Astrocyte (in vitro differentiated cells and primary cell): ENCODE data around the gene FHOD1. TPM values are rescaled to one million over a fixed set of nuclear protein-coding genes. Genes with fewer than 3 reads are reported as not detected.

Experiments used
- DNase-seq: peaks from one replicate; pipeline ENCODE4 v3.0.0-alpha.2; 2010; ENCODE audit warnings: low read depth
- FAIRE-seq: peaks from 2 replicates; lab custom pipeline; 2011; peaks lifted over from hg19 to GRCh38; lab: Jason Lieb, UNC
- H2AFZ ChIP-seq: 2 replicates; pipeline ENCODE4 v1.6.0; 2012; ENCODE audit warnings: low read depth, low read length, inconsistent platforms
- H3K27ac ChIP-seq: 2 replicates; pipeline ENCODE4 v1.5.1; 2011; ENCODE audit warnings: low read depth, low read length, inconsistent platforms
- H3K27me3 ChIP-seq: 2 replicates; pipeline ENCODE4 v1.6.0; 2011; ENCODE audit warnings: low read length, inconsistent platforms; ENCODE audit not compliant: insufficient read depth
- H3K36me3 ChIP-seq: 2 replicates; pipeline ENCODE4 v1.5.1; 2011; ENCODE audit warnings: low read length, inconsistent platforms; ENCODE audit not compliant: insufficient read depth
- H3K4me1 ChIP-seq: 2 replicates; pipeline ENCODE4 v1.5.1; 2011; ENCODE audit warnings: low read length, inconsistent platforms; ENCODE audit not compliant: insufficient read depth
- H3K4me2 ChIP-seq: 2 replicates; pipeline ENCODE4 v1.6.0; 2012; ENCODE audit warnings: low read length, inconsistent platforms
- H3K4me3 ChIP-seq: 2 replicates; pipeline ENCODE4 v1.5.1; 2011; ENCODE audit warnings: low read depth, mild to moderate bottlenecking, low read length, inconsistent platforms; ENCODE audit not compliant: insufficient read depth
- H3K79me2 ChIP-seq: 2 replicates; pipeline ENCODE4 v1.6.0; 2012; ENCODE audit warnings: mild to moderate bottlenecking, low read length, inconsistent platforms; ENCODE audit not compliant: insufficient read depth
- H3K9ac ChIP-seq: 2 replicates; pipeline ENCODE4 v1.6.0; 2012; ENCODE audit warnings: mild to moderate bottlenecking, low read length, inconsistent platforms
- H3K9me3 ChIP-seq: 2 replicates; pipeline ENCODE4 v1.5.1; 2012; ENCODE audit warnings: low read depth, mild to moderate bottlenecking, low read length, inconsistent platforms; ENCODE audit not compliant: insufficient read depth
- H4K20me1 ChIP-seq: 2 replicates; pipeline ENCODE4 v1.6.0; 2012; ENCODE audit warnings: low read length, inconsistent platforms; ENCODE audit not compliant: insufficient read depth
- H3K27ac Mint-ChIP-seq: one replicate; pipeline ENCODE4 v1.8.0; 2021; ENCODE audit warnings: mild to moderate bottlenecking, mixed read lengths; ENCODE audit not compliant: unreplicated experiment
- H3K27me3 Mint-ChIP-seq: one replicate; pipeline ENCODE4 v1.8.0; 2021; ENCODE audit warnings: low read depth, mixed read lengths; ENCODE audit not compliant: unreplicated experiment
- H3K36me3 Mint-ChIP-seq: one replicate; pipeline ENCODE4 v1.8.0; 2021; ENCODE audit warnings: low read depth, mixed read lengths; ENCODE audit not compliant: unreplicated experiment
- H3K4me1 Mint-ChIP-seq: one replicate; pipeline ENCODE4 v1.8.0; 2021; ENCODE audit warnings: low read depth, mixed read lengths; ENCODE audit not compliant: unreplicated experiment
- H3K4me3 Mint-ChIP-seq: one replicate; pipeline ENCODE4 v1.8.0; 2021; ENCODE audit warnings: mild to moderate bottlenecking, moderate library complexity, mixed read lengths; ENCODE audit not compliant: unreplicated experiment
- H3K9me3 Mint-ChIP-seq: one replicate; pipeline ENCODE4 v1.8.0; 2021; ENCODE audit warnings: mild to moderate bottlenecking, mixed read lengths; ENCODE audit not compliant: unreplicated experiment
- EZH2 ChIP-seq: IDR thresholded peaks from 2 replicates; pipeline ENCODE4 v1.6.1; 2012; ENCODE audit warnings: mild to moderate bottlenecking, low read length, inconsistent platforms; ENCODE audit not compliant: insufficient read depth
- total RNA-seq: library from RNA; stranded (reverse); gene quantifications from 2 replicates; pipeline ENCODE4 v1.2.1, GENCODE V29; 2021
- TF ChIP-seq, protein P1 (sequence below): IDR thresholded peaks from 2 replicates; pipeline ENCODE4 v1.5.1; 2011; ENCODE audit warnings: low read depth, mild to moderate bottlenecking, inconsistent platforms, low read length, moderate library complexity; ENCODE audit not compliant: insufficient read depth

Gene FHOD1
- total RNA-seq, 1 donor from 2014 or later = 38.1 TPM

DNA sequence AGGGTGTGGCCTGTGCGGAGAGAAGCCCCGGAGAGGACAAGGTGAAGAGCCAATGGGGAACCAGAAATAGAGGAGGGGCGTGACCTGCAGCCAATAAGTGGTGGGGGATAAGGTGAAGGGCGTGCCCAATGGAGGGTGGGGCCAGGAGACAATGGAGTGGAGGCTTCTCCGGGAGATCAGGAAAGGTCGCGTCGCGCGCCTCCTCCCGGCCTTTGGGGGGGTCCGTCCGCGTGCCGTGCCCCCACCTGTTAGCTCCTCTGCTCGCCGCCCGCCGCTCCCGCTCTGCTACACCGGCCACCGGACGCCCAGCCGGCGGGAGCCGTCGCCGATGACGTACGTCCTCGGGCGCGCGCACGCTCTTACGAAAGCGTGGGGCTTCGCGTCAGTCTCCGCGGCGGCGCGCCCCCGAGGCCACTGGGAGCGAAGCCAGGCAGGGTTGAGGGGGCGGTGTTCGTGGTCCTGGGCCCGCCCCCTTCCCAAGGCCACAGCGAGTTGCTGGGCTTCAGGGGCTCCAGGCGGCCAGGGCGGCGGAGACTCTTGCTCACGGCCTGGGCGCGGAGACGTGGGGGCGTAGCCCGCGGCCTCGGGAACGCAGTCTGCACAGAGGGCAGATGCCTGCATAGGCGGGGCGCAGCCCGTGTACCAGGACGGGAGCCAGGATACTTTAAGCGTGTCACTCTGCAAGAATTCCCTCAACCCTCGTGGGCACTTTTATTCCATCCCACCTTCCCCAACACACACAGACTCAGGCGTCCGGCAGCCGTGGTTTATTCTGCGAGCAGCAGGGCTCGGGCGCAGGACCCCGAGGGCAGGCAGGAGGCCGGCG is 63.4 kb downstream of the FHOD1 start, which contains the start of gene MATCAP1:
MATCAP1 (minus strand) TSS at position 337 of the 826 bp plus-strand sequence. CDS start 3,353 bp downstream, outside the sequence.
- Histone ChIP-seq H3K4me2 (peak within 1 kb of the TSS; percentile 91), H3K79me2 (peaks cover 23% of the 10 kb centered on the region), H3K4me3 (peak within 1 kb of the TSS; percentile 70), H2AFZ (peak within 1 kb of the TSS; percentile 94), H3K27ac (peak within 1 kb of the TSS; percentile 96), H3K9ac (peak within 1 kb of the TSS; percentile 90), H3K4me1 (peaks cover 33% of the 10 kb centered on the region), H3K27me3 (no peaks in the 10 kb centered on the region), H3K36me3 (no peaks in the 10 kb centered on the region), H3K9me3 (no peaks in the 10 kb centered on the region), H4K20me1 (peaks cover 53% of the 10 kb centered on the region)
- no peaks in the 10 kb centered on the region for H3K9me3 Mint-ChIP-seq
- DNase-seq (peak; percentile 96), FAIRE-seq (peak; percentile 49)
- TF ChIP-seq, protein P1, sequence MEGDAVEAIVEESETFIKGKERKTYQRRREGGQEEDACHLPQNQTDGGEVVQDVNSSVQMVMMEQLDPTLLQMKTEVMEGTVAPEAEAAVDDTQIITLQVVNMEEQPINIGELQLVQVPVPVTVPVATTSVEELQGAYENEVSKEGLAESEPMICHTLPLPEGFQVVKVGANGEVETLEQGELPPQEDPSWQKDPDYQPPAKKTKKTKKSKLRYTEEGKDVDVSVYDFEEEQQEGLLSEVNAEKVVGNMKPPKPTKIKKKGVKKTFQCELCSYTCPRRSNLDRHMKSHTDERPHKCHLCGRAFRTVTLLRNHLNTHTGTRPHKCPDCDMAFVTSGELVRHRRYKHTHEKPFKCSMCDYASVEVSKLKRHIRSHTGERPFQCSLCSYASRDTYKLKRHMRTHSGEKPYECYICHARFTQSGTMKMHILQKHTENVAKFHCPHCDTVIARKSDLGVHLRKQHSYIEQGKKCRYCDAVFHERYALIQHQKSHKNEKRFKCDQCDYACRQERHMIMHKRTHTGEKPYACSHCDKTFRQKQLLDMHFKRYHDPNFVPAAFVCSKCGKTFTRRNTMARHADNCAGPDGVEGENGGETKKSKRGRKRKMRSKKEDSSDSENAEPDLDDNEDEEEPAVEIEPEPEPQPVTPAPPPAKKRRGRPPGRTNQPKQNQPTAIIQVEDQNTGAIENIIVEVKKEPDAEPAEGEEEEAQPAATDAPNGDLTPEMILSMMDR = no peak
- no peak for TF ChIP-seq EZH2
- H3K4me3 Mint-ChIP-seq = peak within 1 kb of the TSS; percentile 79
- H3K36me3 Mint-ChIP-seq = peaks cover 3% of the 10 kb centered on the region
- peaks cover 15% of the 10 kb centered on the region for H3K4me1 Mint-ChIP-seq
- H3K27ac Mint-ChIP-seq = no peak within 1 kb of the TSS
- peaks cover 2% of the 10 kb centered on the region for H3K27me3 Mint-ChIP-seq

- Histone ChIP-seq H2AFZ (peak overlapping the region; percentile 94), H3K79me2 (peaks cover 23% of the 10 kb centered on the region), H3K27me3 (no peaks in the 10 kb centered on the region), H3K4me1 (peaks cover 33% of the 10 kb centered on the region), H3K9ac (peak overlapping the region; percentile 90), H3K9me3 (no peaks in the 10 kb centered on the region), H4K20me1 (peaks cover 58% of the 10 kb centered on the region), H3K4me3 (peak overlapping the region; percentile 70), H3K27ac (peak overlapping the region; percentile 30), H3K36me3 (no peaks in the 10 kb centered on the region), H3K4me2 (peak overlapping the region; percentile 91)
- Mint-ChIP-seq H3K9me3 (no peaks in the 10 kb centered on the region), H3K27me3 (peaks cover 5% of the 10 kb centered on the region), H3K36me3 (peaks cover 5% of the 10 kb centered on the region), H3K4me1 (peaks cover 15% of the 10 kb centered on the region), H3K4me3 (no peak overlapping the region), H3K27ac (no peak overlapping the region)
- DNase-seq (no peak), FAIRE-seq (no peak)
- TF ChIP-seq, protein P1 = no peak
- TF ChIP-seq EZH2 = no peak
Measured at GRCh38 chr16:67183284-67183626, 64.0 kb downstream of the FHOD1 start.

DNA sequence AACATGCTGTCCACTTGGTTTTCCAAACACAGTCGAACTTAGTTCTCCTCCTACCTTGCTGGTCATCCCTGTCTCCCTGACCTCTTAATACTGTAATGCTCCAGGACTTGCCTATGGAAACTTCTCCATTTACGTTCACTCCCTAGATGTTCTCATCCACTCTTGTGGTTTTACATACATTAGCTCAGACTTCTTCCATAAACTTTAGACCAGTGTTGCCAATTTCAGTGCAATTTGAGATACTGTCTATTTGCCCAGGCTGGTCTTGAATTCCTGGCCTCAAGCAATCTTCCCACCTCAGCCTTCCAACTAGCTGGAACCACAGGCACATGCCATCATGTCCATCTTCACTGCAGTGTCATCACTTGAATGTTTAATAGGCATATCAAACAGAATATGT is 65.0 kb downstream of the FHOD1 start:
- Histone ChIP-seq H3K4me2 (peak overlapping the region; percentile 91), H3K36me3 (no peaks in the 10 kb centered on the region), H2AFZ (no peak overlapping the region), H3K4me3 (no peak overlapping the region), H3K9me3 (no peaks in the 10 kb centered on the region), H3K4me1 (peaks cover 33% of the 10 kb centered on the region), H3K27me3 (no peaks in the 10 kb centered on the region), H3K79me2 (peaks cover 23% of the 10 kb centered on the region), H4K20me1 (peaks cover 68% of the 10 kb centered on the region), H3K27ac (no peak overlapping the region), H3K9ac (no peak overlapping the region)
- H3K9me3 Mint-ChIP-seq = peaks cover 2% of the 10 kb centered on the region
- peaks cover 14% of the 10 kb centered on the region for H3K4me1 Mint-ChIP-seq
- no peak for FAIRE-seq
- H3K27me3 Mint-ChIP-seq = peaks cover 11% of the 10 kb centered on the region
- no peak overlapping the region for H3K4me3 Mint-ChIP-seq
- no peak for TF ChIP-seq EZH2
- TF ChIP-seq, protein P1 = no peak
- peaks cover 8% of the 10 kb centered on the region for H3K36me3 Mint-ChIP-seq
- no peak for DNase-seq
- H3K27ac Mint-ChIP-seq = no peak overlapping the region
